Measurements from ENCODE around the gene CELF5. TPM values are rescaled to one million over a fixed set of nuclear protein-coding genes. Genes with fewer than 3 reads are reported as not detected.

CELF5 gene
- total RNA-seq, 4 donors from 2014 or later, result 0.28 to 0.73 TPM; not detected in 2

DNA sequence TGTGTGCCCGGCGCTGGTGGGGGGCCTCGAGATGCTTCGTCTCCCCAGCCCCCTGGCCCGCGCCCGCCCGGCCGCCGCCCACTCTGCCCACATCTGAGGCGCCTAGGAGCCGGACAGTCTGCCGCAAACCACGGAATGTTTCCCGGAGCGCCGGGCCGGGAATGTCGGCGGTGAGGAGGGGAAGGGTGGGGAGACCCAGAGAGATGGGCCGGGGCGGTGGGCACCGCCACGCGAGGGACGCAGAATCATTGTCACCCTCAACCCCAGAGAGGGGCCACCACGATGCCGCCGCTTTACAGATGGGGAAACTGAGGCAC, 95.9 kb downstream of the CELF5 start:
- intact Hi-C loops (cut with DNase I; ENCODE audit: low total_unique reads), result no loop called here
- no peak overlapping the region for H3K4me3 ChIP-seq
- no peaks in the 10 kb centered on the region for H3K9me3 ChIP-seq
- H3K4me1 ChIP-seq, result no peaks in the 10 kb centered on the region
- no peak overlapping the region for H3K27ac ChIP-seq
- H3K27me3 ChIP-seq, result no peaks in the 10 kb centered on the region
- no peak for DNase-seq
- TF ChIP-seq, protein P1, sequence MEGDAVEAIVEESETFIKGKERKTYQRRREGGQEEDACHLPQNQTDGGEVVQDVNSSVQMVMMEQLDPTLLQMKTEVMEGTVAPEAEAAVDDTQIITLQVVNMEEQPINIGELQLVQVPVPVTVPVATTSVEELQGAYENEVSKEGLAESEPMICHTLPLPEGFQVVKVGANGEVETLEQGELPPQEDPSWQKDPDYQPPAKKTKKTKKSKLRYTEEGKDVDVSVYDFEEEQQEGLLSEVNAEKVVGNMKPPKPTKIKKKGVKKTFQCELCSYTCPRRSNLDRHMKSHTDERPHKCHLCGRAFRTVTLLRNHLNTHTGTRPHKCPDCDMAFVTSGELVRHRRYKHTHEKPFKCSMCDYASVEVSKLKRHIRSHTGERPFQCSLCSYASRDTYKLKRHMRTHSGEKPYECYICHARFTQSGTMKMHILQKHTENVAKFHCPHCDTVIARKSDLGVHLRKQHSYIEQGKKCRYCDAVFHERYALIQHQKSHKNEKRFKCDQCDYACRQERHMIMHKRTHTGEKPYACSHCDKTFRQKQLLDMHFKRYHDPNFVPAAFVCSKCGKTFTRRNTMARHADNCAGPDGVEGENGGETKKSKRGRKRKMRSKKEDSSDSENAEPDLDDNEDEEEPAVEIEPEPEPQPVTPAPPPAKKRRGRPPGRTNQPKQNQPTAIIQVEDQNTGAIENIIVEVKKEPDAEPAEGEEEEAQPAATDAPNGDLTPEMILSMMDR (IDR thresholded peaks at IDR 0.05), result no peak
- TF ChIP-seq POLR2A (IDR thresholded peaks at IDR 0.05), result no peak
- H3K36me3 ChIP-seq, result no peaks in the 10 kb centered on the region

DNA sequence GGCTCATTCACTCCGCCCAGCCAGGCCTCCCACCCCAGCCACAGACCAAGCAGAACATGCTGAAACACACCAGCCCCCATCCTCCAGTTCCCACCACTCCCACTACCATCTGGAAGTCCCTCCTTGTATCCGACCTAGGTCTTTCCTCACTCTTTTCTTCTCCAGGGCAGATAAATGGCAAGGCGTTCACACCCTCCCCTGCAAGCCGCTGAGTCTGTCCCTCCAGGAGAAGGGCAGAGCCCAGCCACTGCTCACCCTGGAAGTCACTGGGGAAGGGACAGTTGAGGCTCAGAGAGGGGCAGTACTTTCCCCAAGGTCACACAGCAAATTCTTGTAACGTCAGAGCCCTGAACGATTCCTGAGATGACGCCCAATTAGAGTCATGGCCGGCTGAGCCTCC, 96.4 kb downstream of the CELF5 start:
- H3K36me3 ChIP-seq, result no peaks in the 10 kb centered on the region
- H3K9me3 ChIP-seq, result no peaks in the 10 kb centered on the region
- no peak overlapping the region for H3K27ac ChIP-seq
- H3K4me1 ChIP-seq, result no peaks in the 10 kb centered on the region
- intact Hi-C loops (cut with DNase I; ENCODE audit: low total_unique reads), result no loop called here
- H3K4me3 ChIP-seq, result no peak overlapping the region
- H3K27me3 ChIP-seq, result no peaks in the 10 kb centered on the region
- DNase-seq, result no peak
- TF ChIP-seq, protein P1 (IDR thresholded peaks at IDR 0.05), result no peak
- TF ChIP-seq POLR2A (IDR thresholded peaks at IDR 0.05), result no peak

DNA sequence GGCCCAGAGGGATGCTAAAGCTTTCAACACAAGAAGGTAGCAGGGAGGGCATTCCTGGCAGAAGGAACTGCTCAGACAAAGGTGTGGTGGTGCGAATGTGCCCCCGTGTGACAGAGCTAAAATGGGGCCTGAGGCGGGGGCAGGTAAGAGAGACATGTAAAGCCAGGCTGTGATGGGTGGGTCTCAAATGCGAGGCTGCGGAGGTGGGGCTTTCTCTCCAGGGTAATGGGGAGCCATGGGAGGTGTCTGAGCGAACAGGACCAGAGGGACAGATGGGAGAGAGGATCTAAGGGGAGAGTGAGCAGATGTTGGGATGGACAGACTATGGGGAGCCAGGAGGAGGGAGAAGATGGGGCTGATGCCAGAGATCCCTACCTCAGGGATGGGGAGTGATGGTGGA, 97.2 kb downstream of the CELF5 start:
- DNase-seq, result no peak
- Histone ChIP-seq H3K4me3 (no peak overlapping the region), H3K27ac (no peak overlapping the region), H3K36me3 (no peaks in the 10 kb centered on the region), H3K27me3 (no peaks in the 10 kb centered on the region), H3K4me1 (no peaks in the 10 kb centered on the region), H3K9me3 (no peaks in the 10 kb centered on the region)
- TF ChIP-seq POLR2A (IDR thresholded peaks at IDR 0.05), result no peak
- TF ChIP-seq, protein P1 (IDR thresholded peaks at IDR 0.05), result no peak
- intact Hi-C loops (cut with DNase I; ENCODE audit: low total_unique reads), result no loop called here

DNA sequence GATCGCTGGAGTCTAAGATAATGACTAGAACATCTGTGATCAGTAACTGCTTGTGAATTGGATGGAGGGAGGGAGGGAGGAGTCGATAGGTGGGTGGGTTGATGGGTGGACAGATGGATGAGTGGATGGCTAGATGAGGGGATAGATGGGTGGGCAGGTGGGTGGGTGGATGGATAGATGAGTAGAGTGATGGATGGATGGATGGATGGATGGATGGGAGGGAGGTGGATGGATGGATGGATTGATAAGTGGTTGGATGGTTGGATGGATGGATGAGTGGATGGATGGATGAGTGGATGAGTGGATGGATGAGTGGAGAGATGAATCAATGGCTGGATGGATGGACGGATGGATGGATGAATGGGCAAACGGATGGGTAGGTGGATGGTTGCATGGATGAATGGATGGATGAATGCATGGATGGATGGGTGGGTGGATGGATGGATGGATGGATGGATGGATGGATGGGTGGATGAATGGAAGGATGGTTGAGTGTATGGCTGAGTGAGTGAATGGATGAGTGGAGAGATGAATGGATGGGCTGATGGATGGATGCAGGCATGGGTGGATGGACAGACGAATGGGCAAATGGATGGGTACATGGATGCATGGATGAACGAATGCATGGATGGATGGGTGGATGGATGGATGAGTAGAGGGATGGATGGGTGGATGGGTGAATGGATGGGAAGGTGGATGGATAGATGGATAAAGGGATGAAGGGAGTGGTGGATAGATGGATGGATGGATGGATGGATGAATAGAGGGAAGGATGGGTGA, 97.9 kb downstream of the CELF5 start:
- Histone ChIP-seq H3K9me3 (no peaks in the 10 kb centered on the region), H3K4me1 (no peaks in the 10 kb centered on the region), H3K36me3 (no peaks in the 10 kb centered on the region), H3K27ac (no peak overlapping the region), H3K4me3 (no peak overlapping the region), H3K27me3 (no peaks in the 10 kb centered on the region)
- intact Hi-C loops (cut with DNase I; ENCODE audit: low total_unique reads), result no loop called here
- no peak for TF ChIP-seq POLR2A (IDR thresholded peaks at IDR 0.05)
- TF ChIP-seq, protein P1 (IDR thresholded peaks at IDR 0.05), result no peak
- DNase-seq, result no peak

DNA sequence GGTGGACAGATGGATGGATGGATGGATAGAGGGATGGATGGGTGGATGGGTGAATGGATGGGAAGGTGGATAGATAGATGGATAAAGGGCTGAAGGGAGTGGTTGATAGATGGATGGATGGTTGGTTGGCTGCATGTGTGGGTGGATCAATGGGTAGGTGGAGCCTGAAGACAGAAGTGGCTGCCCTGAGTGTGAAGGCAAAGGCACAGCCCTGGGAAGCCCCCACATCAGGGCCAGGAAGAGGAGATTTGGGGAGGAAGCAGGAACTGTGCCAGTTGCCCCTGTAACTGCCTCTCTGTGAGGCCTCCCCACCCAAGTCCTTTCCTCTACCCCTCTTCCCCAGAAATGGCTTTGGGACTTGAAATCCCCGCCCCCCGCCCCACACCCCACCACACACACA, 98.6 kb downstream of the CELF5 start:
- H3K27me3 ChIP-seq, result no peaks in the 10 kb centered on the region
- TF ChIP-seq, protein P1 (IDR thresholded peaks at IDR 0.05), result no peak
- no peak for TF ChIP-seq POLR2A (IDR thresholded peaks at IDR 0.05)
- intact Hi-C loops (cut with DNase I; ENCODE audit: low total_unique reads), result no loop called here
- DNase-seq, result no peak
- H3K4me1 ChIP-seq, result no peaks in the 10 kb centered on the region
- H3K9me3 ChIP-seq, result no peaks in the 10 kb centered on the region
- H3K36me3 ChIP-seq, result no peaks in the 10 kb centered on the region
- no peak overlapping the region for H3K4me3 ChIP-seq
- H3K27ac ChIP-seq, result no peak overlapping the region
